Prostate gland (tissue), 2 donors: ENCODE measurements around the gene GPS1. TPM values are rescaled to one million over a fixed set of nuclear protein-coding genes. Genes with fewer than 3 reads are reported as not detected.
A peak's percentile ranks its signal among the peaks of the same experiment; 100 is the strongest.

Experiments
- DNase-seq: peaks from one replicate; pipeline ENCODE4 v3.0.0-alpha.2; 2019; ENCODE audit warnings: low spot score
- H3K27ac ChIP-seq, 2 donors: fragments of 200-600 bp; sonication (generic); 2 replicates each; pipeline ENCODE4 v1.5.1; 2017 to 2019
- H3K27me3 ChIP-seq: fragments of 200-600 bp; sonication (generic); replicated peaks from 2 replicates; pipeline ENCODE4 v1.5.1; 2019; ENCODE audit not compliant: insufficient read depth
- H3K36me3 ChIP-seq, 2 donors: fragments of 200-600 bp; sonication (generic); 1 replicate in 1 of 2; 2 replicates in 1 of 2; pipeline versions ENCODE4 v1.5.1 to v1.8.1; 2017 to 2019
- H3K4me1 ChIP-seq: fragments of 200-600 bp; sonication (generic); replicated peaks from 2 replicates; pipeline ENCODE4 v1.5.1; 2019
- H3K4me3 ChIP-seq, 2 donors: fragments of 200-600 bp; sonication (generic); 2 replicates each; pipeline ENCODE4 v1.5.1; 2017 to 2019
- H3K9me3 ChIP-seq: fragments of 200-600 bp; sonication (generic); 2 replicates; pipeline ENCODE4 v1.5.1; 2017
- CTCF ChIP-seq, 4 experiments: fragments of 200-600 bp in 2 of 4; fragments of 450-650 bp in 2 of 4; sonication (generic) in 2 of 4; IDR thresholded peaks; 1 replicate in 3 of 4; 2 replicates in 1 of 4; pipeline ENCODE4 v1.5.1; 2016 to 2019; ENCODE audit warnings: antibody characterized with exemption in 4 of 4, mild to moderate bottlenecking in 2 of 4, moderate library complexity in 2 of 4
- POLR2A ChIP-seq: fragments of 450-650 bp; IDR thresholded peaks from one replicate; pipeline ENCODE4 v1.6.1; 2016; ENCODE audit warnings: antibody characterized with exemption, mild to moderate bottlenecking
- POLR2AphosphoS5 ChIP-seq: sonication (generic); formaldehyde crosslinking; IDR thresholded peaks from one replicate; pipeline ENCODE4 v1.6.1; 2017; ENCODE audit warnings: antibody characterized with exemption
- WGBS: methylation state at CpG from one replicate; pipeline ENCODE4 v1.1.5; 2018; 5-methylcytosine and 5-hydroxymethylcytosine counted together
- intact Hi-C: fragments of 100-400 bp; cut with DNase I; formaldehyde crosslinking; loops from one replicate; pipeline ENCODE4 v1.14.2; 2022
- total RNA-seq, 2 donors: library from RNA; depleted of rRNA; stranded (reverse); fragments of >200 nt; gene quantifications; one replicate each; pipeline ENCODE4 v1.1.0, GENCODE V29; 2016

Gene GPS1
- total RNA-seq, 2 donors from 2014 or later = 163 to 182 TPM

- H3K4me1 ChIP-seq = peaks cover 2% of the 10 kb centered on the region
- no peak overlapping the region for H3K4me3 ChIP-seq
- TF ChIP-seq POLR2AphosphoS5 (no peak), POLR2A (no peak), CTCF (IDR thresholded peaks at IDR 0.05) (no peak)
- H3K27ac ChIP-seq = peak overlapping the region in 1 of 2 donors; percentile 99
- 92% methylated on average over 18 of the region's 23 CpGs for WGBS
- H3K9me3 ChIP-seq = no peaks in the 10 kb centered on the region
- no peak for DNase-seq
- no peaks in the 10 kb centered on the region for H3K27me3 ChIP-seq
- intact Hi-C loops = no loop called here
- H3K36me3 ChIP-seq = peaks cover 67 to 86% of the 10 kb centered on the region in 2 donors
These were observed 40.4 kb downstream of the GPS1 start for GRCh38 chr17:82092094-82092586.

DNA sequence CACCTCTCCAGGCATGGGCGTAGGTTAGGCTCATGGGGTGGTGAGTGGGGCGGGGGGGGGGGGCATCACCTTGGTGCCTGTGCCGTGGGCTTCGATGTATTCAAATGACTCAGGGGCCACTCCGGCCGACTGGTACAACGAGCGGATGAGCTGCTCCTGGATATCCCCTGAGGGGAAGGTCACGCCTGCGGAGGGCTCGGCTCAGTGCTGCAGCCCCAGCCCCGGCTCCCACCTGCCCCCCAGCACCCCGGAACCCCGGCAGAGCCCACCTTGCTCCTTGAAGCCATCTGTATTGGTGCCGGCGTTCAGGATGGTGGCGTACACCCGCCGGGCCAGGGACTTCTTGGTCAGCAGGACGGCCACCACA lies 40.9 kb downstream of the GPS1 start:
- H3K4me1 ChIP-seq = peaks cover 2% of the 10 kb centered on the region
- H3K27ac ChIP-seq = peak overlapping the region in 1 of 2 donors; percentile 99
- no peak overlapping the region for H3K4me3 ChIP-seq
- H3K36me3 ChIP-seq = peaks cover 62 to 81% of the 10 kb centered on the region in 2 donors
- H3K9me3 ChIP-seq = no peaks in the 10 kb centered on the region
- H3K27me3 ChIP-seq = no peaks in the 10 kb centered on the region
- intact Hi-C loops = no loop called here
- DNase-seq = no peak
- TF ChIP-seq POLR2A (no peak), POLR2AphosphoS5 (no peak), CTCF (IDR thresholded peaks at IDR 0.05) (no peak)
- 90% methylated on average over 17 of the region's 20 CpGs for WGBS

GRCh38 chr17:82092995-82093751 lies 41.5 kb downstream of the GPS1 start:
- DNase-seq = no peak
- peak overlapping the region in 1 of 2 donors; percentile 99 for H3K27ac ChIP-seq
- peaks cover 57 to 76% of the 10 kb centered on the region in 2 donors for H3K36me3 ChIP-seq
- no peak overlapping the region for H3K4me3 ChIP-seq
- TF ChIP-seq POLR2AphosphoS5 (no peak), POLR2A (no peak), CTCF (IDR thresholded peaks at IDR 0.05) (no peak)
- H3K4me1 ChIP-seq = peaks cover 2% of the 10 kb centered on the region
- no peaks in the 10 kb centered on the region for H3K9me3 ChIP-seq
- WGBS = 93% methylated on average over 16 of the region's 40 CpGs
- intact Hi-C loops = no loop called here
- H3K27me3 ChIP-seq = no peaks in the 10 kb centered on the region

GRCh38 chr17:82094931-82095776 lies 43.5 kb downstream of the GPS1 start:
- peak overlapping the region; percentile 91 to 98 for H3K4me3 ChIP-seq
- intact Hi-C loops = loop anchor here (5.0 kb wide), 1 partner anchor 58 kb away; the partner anchor contains the start of gene DCXR
- DNase-seq = no peak

More at GRCh38 chr17:82094931-82095776, 43.5 kb downstream of the GPS1 start:
- H3K27me3 ChIP-seq = no peaks in the 10 kb centered on the region
- peaks cover 38 to 57% of the 10 kb centered on the region in 2 donors for H3K36me3 ChIP-seq
- peak overlapping the region; percentile 98 to 99 for H3K27ac ChIP-seq
- peaks cover 16% of the 10 kb centered on the region for H3K4me1 ChIP-seq
- no peaks in the 10 kb centered on the region for H3K9me3 ChIP-seq
- 81% methylated on average over 37 of the region's 37 CpGs for WGBS
- no peak for TF ChIP-seq POLR2A
- TF ChIP-seq POLR2AphosphoS5 = no peak
- no peak for TF ChIP-seq CTCF (IDR thresholded peaks at IDR 0.05)
